Inferior parietal cortex (tissue), 1 donor: ENCODE measurements around the gene SPHK1.
A peak's percentile ranks its signal among the peaks of the same experiment; 100 is the strongest.
"Not testable (repeated sequence)": the region's sequence is repeated elsewhere in the genome, so short reads cannot be mapped to it uniquely, and the experiment has no call there.

Experiments used
- DNase-seq: peaks from one replicate; pipeline ENCODE4 v3.0.0-alpha.2; 2016; ENCODE audit errors: extremely low spot score

The SPHK1 gene

DNA sequence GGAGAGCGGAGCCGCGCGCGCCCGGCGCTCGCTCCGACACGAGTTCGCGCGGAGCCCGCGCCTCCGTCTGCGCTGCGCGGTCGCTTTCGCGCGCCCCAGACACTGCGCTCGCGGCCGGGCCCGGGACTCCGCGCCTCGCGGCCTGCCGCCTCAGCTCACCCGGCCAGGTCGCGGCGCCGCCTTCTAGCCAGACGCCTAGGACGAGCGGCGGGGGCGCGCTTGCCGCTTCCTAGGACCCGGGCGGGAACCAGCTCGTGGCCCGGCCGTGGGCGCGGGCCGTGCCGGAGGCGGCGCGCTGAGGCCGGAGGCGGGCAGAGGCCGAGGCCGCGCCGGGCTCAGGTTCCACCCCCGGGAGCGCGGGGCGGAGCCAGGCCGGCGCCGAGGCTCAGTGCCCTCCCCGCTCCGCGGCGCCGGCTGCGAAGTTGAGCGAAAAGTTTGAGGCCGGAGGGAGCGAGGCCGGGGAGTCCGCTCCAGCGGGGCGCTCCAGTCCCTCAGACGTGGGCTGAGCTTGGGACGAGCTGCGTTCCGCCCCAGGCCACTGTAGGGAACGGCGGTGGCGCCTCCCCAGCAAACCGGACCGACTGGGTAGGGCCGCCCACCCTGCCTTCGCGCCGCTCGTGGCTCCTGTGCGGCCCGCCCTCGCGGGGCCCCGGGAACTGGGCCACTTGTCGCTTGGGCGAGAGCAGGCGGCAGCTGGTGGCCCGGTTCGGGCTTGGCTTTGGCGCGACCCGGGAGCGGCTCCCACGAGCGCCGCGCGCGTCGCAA, at the start of gene SPHK1:
Gene SPHK1, plus strand, starts transcription at position 388 of the 765 bp plus-strand sequence. CDS start 1,036 bp downstream, outside the sequence.
- DNase-seq: no peak

- no peak for DNase-seq
These were observed 48.6 kb upstream of the SPHK1 start for GRCh38 chr17:76335716-76336381.

- no peak for DNase-seq
These were observed 47.5 kb upstream of the SPHK1 start for GRCh38 chr17:76336756-76337412.

DNA sequence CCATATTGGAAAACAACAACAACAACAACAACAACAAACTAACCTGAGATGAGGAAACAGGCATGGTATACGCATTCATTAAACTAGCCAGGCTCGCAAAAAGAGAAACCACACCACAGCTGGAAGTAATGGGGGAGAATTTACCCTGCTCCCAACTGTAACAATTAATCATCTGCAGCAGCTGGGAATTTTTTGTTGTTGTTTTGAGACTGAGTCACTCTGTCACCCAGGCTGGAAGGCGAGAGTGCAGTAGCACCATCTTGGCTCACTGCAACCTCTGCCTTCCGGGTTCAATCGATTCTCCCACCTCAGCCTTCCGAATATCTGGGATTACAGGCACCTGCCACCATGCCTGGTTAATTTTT, 47.0 kb upstream of the SPHK1 start:
- DNase-seq: no peak

- no peak for DNase-seq
These were observed 43.1 kb upstream of the SPHK1 start for GRCh38 chr17:76341301-76341700.

DNA sequence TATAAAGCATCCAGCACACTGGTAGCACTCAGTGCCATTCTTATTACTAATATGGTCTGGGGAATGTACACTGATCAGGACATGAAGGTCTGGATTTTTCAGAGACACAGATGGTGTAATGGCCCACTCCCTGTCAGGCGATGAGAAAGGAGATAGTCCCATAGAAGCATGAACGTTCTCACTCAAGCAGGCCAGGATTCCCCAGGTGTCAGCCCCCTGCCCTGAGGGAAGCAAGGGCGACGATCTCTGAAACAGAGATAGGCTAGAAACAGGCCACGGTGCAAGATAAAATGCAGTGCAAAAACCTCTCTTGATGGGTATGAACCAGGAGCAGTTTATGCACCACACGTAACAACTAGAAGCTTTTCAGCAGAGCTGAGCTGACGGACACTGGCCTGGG, 41.3 kb upstream of the SPHK1 start:
- DNase-seq: no peak

DNA sequence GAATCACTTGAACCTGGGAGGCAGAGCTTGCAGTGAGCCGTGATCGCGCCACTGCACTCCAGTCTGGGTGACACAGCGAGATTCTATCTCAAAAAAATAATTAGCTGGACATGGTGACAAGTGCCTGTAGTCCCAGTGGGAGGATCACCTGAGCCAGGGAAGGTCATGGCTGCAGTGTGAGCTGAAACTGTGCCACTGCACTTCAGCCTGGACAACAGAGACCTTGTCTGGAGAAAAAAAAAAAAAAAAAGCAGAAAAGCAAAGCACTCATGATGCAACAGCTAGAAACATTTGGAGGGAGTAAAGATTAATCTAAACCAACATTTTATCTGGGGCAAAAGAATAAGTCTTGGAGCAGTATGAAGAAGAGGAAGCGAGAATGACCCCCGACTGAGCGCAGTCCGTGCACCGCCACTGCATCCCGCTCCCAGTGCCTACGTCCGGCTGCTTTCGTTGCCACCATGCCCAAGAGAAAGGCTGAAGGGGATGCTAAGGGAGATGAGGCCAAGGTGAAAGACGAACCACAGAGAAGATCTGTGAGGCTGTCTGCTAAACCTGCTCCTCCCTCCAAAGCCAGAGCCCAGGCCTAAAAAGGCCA, 38.9 kb upstream of the SPHK1 start:
- DNase-seq: no peak

GRCh38 chr17:76346936-76347335, 37.5 kb upstream of the SPHK1 start:
- not testable (repeated sequence) for DNase-seq

- no peak for DNase-seq
These were observed 33.9 kb upstream of the SPHK1 start for GRCh38 chr17:76350463-76350862.

GRCh38 chr17:76351526-76352071, 32.8 kb upstream of the SPHK1 start:
- DNase-seq: no peak

- no peak for DNase-seq
These were observed 31.3 kb upstream of the SPHK1 start for GRCh38 chr17:76353004-76353598.

DNA sequence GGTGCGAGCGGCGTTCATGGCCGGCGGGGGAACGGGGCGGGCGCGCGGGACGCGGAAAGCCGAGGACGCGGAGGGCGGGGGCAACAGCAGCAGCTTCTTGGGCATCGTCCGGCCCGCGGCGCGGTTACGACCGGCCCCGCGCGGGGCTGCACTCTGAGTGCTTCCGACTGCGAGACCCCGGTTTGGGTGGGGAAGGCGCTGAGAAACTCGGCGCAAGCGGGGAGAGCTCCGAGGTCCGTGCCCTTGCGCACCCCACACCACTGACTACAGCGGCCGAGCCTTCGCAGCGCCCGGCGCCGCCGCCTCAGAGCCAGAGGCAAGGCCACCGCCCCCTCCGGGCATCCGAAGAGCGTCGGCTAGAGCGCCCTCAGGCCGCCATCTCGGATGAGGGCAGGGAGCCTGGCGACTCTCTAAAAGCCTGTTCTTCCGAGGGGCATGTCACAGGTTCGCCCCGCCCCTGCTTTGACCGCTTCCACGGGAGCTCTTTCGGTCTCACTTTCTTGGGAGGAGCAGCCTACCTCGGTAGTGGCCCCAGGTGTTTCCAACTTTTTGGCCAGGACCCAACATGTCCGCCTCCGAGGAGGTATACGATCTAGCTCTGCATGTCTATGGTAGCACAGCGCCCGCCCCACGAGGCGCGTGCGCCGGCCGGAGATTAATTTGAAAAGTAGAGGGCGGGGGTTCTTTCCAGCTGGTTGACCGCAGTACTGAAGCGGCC, 30.7 kb upstream of the SPHK1 start, which contains the start of gene PRPSAP1:
Gene PRPSAP1, minus strand, starts transcription at position 318 of the 718 bp plus-strand sequence. Its CDS starts 213 bp downstream, at position 105.
- peak; percentile 93 for DNase-seq

- DNase-seq: no peak
These were observed 30.1 kb upstream of the SPHK1 start for GRCh38 chr17:76354317-76354729.

- peak; percentile 44 for DNase-seq
These were observed 29.6 kb upstream of the SPHK1 start for GRCh38 chr17:76354747-76355310.

DNA sequence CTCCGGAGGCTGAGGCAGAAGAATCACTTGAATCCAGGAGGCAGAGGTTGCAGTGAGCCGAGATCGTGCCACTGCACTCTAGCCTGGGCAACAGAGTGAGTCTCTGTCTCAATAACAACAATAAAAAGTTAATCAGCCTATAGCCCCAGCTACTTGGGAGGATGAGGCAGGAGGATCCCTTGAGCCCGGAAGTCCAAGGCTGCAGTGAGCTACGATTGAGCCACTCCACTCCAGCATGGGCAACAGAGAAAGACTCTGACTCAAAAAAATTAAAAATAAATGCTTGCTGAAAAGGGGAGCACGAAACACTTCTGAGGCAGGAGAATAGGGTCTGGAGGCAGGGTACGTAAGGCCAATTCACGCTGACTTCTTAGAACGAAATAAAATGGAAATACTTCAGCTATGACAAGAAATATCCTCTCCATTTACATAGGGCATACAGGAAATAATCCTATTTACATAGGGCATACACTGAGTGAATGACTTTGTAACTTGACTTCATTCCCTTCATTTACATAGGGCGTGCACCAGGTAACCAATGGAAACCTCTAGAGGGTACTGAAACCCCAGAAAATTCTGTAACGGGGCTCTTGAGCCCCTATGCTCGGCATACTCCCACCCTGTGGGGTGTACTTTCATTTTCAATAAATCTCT, 27.5 kb upstream of the SPHK1 start:
- DNase-seq: no peak

DNA sequence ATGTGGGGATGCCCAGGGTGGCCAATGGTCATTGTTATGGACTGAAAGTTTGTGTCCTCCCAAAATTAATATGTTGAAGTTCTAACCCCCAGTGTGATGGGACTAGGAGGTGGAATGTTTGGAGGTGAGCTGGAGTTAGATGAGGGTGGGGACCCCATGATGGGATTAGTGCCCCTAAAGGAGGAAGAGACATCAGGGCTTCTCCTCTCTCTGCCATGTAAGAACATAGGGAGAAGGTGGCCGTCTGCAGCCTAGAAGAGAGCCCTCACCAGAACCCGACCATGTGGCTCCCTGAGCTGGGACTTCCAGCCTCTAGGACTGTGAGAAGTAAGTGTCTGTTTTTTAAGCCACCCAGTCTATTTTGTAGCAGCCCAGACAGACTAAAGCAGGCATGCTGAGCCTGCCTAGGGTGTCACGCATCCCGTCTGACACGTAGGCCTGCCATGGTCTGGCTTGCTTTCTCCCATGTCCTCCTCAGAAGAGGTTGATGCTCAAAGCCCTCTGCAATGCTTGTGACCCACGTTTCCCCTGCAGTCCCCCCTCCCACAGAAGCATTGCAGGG, 26.7 kb upstream of the SPHK1 start:
- no peak for DNase-seq

GRCh38 chr17:76359375-76359774, 25.0 kb upstream of the SPHK1 start:
- DNase-seq: no peak

- DNase-seq: not testable (repeated sequence)
These were observed 24.6 kb upstream of the SPHK1 start for GRCh38 chr17:76359776-76360175.

GRCh38 chr17:76360461-76360860, 23.9 kb upstream of the SPHK1 start:
- no peak for DNase-seq
